GM12865 (cell line): ENCODE data around the gene EMP1.

Experiments used
- DNase-seq: peaks from one replicate; pipeline ENCODE4 v3.0.0; 2010; ENCODE audit warnings: low read depth
- H3K4me3 ChIP-seq: 2 replicates; pipeline ENCODE4 v1.5.1; 2011; ENCODE audit warnings: mild to moderate bottlenecking, low read depth, low read length, control low read depth
- CTCF ChIP-seq: IDR thresholded peaks from 2 replicates; pipeline ENCODE4 v1.5.1; 2011; ENCODE audit warnings: low read length, control low read depth, low read depth, inconsistent platforms; ENCODE audit not compliant: insufficient read depth; ENCODE audit errors: missing control alignments

The EMP1 gene, protein sequence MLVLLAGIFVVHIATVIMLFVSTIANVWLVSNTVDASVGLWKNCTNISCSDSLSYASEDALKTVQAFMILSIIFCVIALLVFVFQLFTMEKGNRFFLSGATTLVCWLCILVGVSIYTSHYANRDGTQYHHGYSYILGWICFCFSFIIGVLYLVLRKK

DNA sequence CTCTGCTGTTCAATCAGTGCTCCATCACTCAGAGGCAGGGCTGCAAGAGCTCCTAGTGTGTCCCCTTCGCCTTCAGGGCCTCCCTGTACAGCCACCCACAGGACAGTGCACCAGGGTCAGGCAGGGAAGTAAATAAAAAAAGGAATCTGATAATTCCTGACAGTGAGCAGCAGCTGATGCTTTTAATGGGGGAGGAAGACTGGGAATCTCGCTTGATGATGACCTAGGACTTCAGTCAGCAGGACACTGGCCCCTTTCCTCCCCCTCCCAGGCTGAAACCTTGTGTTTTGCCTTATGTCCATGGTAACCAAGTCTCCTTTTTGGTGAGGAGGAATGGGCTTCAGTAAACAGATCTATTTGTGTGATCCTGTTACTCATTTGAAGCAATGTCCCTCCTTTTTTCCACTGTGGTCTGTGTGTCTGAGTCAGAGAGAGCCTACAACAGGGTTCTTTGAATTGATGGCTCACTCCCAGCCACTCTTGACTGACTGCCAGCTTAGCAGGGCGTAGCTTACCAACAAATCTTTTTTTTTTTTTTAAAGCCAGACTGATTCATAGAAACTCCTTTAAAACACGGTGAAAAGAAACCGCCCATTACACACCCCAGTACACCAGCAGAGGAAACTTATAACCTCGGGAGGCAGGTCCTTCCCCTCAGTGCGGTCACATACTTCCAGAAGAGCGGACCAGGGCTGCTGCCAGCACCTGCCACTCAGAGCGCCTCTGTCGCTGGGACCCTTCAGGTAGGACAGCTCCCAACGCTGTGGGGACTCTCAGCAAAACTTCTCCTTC lies at the start of gene EMP1:
TSS of gene EMP1 (plus strand) at position 597 of the 792 bp plus-strand sequence. CDS start 14,785 bp downstream, outside the sequence.
- H3K4me3 ChIP-seq, result no peak within 1 kb of the TSS
- TF ChIP-seq CTCF, result no peak
- peak; percentile 68 for DNase-seq

- H3K4me3 ChIP-seq, result no peak overlapping the region
- TF ChIP-seq CTCF, result no peak
- DNase-seq, result no peak
Measured at GRCh38 chr12:13147688-13148484, 48.6 kb upstream of the EMP1 start.

- no peak for DNase-seq
- no peak for TF ChIP-seq CTCF
- no peak overlapping the region for H3K4me3 ChIP-seq
Measured at GRCh38 chr12:13148485-13148847, 48.1 kb upstream of the EMP1 start.

- no peak for TF ChIP-seq CTCF
- H3K4me3 ChIP-seq, result no peak overlapping the region
- no peak for DNase-seq
Measured at GRCh38 chr12:13149411-13149810, 47.1 kb upstream of the EMP1 start.

GRCh38 chr12:13152281-13152680 lies 44.2 kb upstream of the EMP1 start:
- no peak for DNase-seq
- H3K4me3 ChIP-seq, result no peak overlapping the region
- no peak for TF ChIP-seq CTCF

DNA sequence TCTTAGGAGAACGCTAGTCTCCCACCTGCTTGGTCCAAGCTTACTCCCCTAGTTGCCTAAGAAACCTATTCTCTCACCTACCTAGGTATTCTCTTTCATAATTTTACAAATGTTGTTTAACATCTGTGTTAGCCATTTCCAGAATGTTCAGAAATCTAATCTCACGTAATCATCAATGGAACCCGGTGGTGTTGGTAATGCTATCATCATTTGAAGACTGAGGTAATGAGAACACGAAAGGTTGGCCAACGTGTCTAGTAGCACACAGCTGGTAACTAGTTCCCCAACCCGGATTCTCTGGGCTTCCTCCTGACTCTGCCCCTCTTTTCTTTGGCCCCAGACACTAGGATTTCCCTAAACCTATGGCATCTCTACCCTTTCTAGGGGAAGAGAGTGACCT lies 43.8 kb upstream of the EMP1 start:
- no peak for TF ChIP-seq CTCF
- no peak for DNase-seq
- H3K4me3 ChIP-seq, result no peak overlapping the region
